ENCODE measurements around the gene CS. TPM values are rescaled to one million over a fixed set of nuclear protein-coding genes. Genes with fewer than 3 reads are reported as not detected.
"Not testable (repeated sequence)": the region's sequence is repeated elsewhere in the genome, so short reads cannot be mapped to it uniquely, and the experiment has no call there.

The CS gene
- total RNA-seq, 2 donors from 2014 or later: 230 to 363 TPM

- Mint-ChIP-seq H3K36me3 (ENCODE audit: low read depth) (peaks cover 15% of the 10 kb centered on the region), H3K9me3 (no peaks in the 10 kb centered on the region), H3K4me1 (peaks cover 17% of the 10 kb centered on the region), H3K27ac (peak overlapping the region; percentile 99), H3K27me3 (no peaks in the 10 kb centered on the region), H3K4me3 (peak overlapping the region; percentile 94)
- peak; percentile 34 for ATAC-seq (replicated peaks)
Observed at GRCh38 chr12:56333197-56333678, 33.1 kb upstream of the CS start.

GRCh38 chr12:56332512-56333196, 32.5 kb upstream of the CS start:
- H3K36me3 Mint-ChIP-seq (ENCODE audit: low read depth): peaks cover 16% of the 10 kb centered on the region
- peaks cover 17% of the 10 kb centered on the region for H3K4me1 Mint-ChIP-seq
- ATAC-seq (replicated peaks): no peak
- no peaks in the 10 kb centered on the region for H3K9me3 Mint-ChIP-seq
- no peaks in the 10 kb centered on the region for H3K27me3 Mint-ChIP-seq
- peak overlapping the region; percentile 99 for H3K27ac Mint-ChIP-seq
- peak overlapping the region; percentile 94 for H3K4me3 Mint-ChIP-seq

DNA sequence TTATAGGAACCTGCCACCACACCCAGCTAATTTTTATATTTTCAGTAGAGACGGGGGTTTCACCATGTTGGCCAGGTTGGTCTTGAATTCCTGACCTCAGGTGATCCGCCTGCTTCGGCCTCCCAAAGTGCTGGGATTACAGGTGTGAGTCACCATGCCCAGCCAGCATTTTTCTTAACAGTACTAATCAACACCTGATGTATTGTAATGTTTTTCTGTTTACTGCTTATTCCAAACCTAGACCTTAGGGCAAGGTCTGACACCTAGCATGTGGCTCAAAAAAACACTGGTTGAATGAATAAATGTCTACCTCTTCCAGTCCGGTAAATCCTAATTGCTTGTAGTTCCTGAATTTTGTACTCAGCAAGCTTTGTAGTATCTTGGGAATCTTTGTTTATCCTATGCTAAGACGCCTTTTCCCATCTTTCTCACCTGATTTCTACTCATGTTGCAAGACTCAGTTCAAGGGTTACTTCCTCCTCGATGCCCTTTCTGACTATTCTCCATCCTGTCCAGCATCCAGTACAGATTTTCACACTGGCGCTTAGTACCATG, 30.9 kb upstream of the CS start:
- no peak overlapping the region for H3K27ac Mint-ChIP-seq
- no peaks in the 10 kb centered on the region for H3K27me3 Mint-ChIP-seq
- ATAC-seq (replicated peaks): no peak
- peaks cover 32% of the 10 kb centered on the region for H3K36me3 Mint-ChIP-seq (ENCODE audit: low read depth)
- no peaks in the 10 kb centered on the region for H3K9me3 Mint-ChIP-seq
- peaks cover 10% of the 10 kb centered on the region for H3K4me1 Mint-ChIP-seq
- no peak overlapping the region for H3K4me3 Mint-ChIP-seq

GRCh38 chr12:56326533-56326932, 26.4 kb upstream of the CS start:
- Mint-ChIP-seq H3K27me3 (no peaks in the 10 kb centered on the region), H3K36me3 (ENCODE audit: low read depth) (peaks cover 49% of the 10 kb centered on the region), H3K27ac (peak overlapping the region; percentile 24), H3K9me3 (no peaks in the 10 kb centered on the region), H3K4me3 (no peak overlapping the region), H3K4me1 (peaks cover 11% of the 10 kb centered on the region)
- ATAC-seq (replicated peaks): no peak

GRCh38 chr12:56326126-56326525, 26.0 kb upstream of the CS start:
- H3K4me3 Mint-ChIP-seq: no peak overlapping the region
- no peaks in the 10 kb centered on the region for H3K9me3 Mint-ChIP-seq
- peaks cover 7% of the 10 kb centered on the region for H3K4me1 Mint-ChIP-seq
- peak overlapping the region; percentile 24 for H3K27ac Mint-ChIP-seq
- no peak for ATAC-seq (replicated peaks)
- H3K36me3 Mint-ChIP-seq (ENCODE audit: low read depth): peaks cover 49% of the 10 kb centered on the region
- no peaks in the 10 kb centered on the region for H3K27me3 Mint-ChIP-seq

DNA sequence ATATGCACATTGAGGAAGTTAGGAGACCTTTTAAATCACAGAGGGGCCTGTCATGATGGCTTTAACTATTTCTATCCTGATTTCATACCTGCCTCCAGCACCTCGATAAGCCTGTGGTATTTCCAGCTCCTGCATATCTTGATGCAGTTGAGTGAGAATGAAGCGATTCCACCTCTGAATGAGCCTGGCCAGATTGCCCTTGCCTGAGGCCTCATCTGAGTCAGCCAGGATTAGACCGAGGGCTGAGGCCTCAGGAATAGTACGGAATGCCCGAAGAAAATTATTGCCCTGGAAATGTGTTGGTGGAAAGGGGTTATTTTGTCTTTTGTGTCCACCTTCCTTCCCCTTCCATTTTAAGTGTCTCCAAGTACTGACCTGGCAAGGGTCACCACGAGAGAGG, 24.1 kb upstream of the CS start:
- H3K4me1 Mint-ChIP-seq: peaks cover 6% of the 10 kb centered on the region
- no peak for ATAC-seq (replicated peaks)
- H3K4me3 Mint-ChIP-seq: no peak overlapping the region
- peak overlapping the region; percentile 33 for H3K27ac Mint-ChIP-seq
- peaks cover 54% of the 10 kb centered on the region for H3K36me3 Mint-ChIP-seq (ENCODE audit: low read depth)
- H3K9me3 Mint-ChIP-seq: no peaks in the 10 kb centered on the region
- H3K27me3 Mint-ChIP-seq: no peaks in the 10 kb centered on the region

- not testable (repeated sequence) for H3K9me3 Mint-ChIP-seq; H3K27ac Mint-ChIP-seq; H3K4me1 Mint-ChIP-seq; H3K27me3 Mint-ChIP-seq; H3K4me3 Mint-ChIP-seq; ATAC-seq (replicated peaks)
- H3K36me3 Mint-ChIP-seq (ENCODE audit: low read depth): peaks cover 43% of the 10 kb centered on the region
Observed at GRCh38 chr12:56321610-56322009, 21.5 kb upstream of the CS start.

DNA sequence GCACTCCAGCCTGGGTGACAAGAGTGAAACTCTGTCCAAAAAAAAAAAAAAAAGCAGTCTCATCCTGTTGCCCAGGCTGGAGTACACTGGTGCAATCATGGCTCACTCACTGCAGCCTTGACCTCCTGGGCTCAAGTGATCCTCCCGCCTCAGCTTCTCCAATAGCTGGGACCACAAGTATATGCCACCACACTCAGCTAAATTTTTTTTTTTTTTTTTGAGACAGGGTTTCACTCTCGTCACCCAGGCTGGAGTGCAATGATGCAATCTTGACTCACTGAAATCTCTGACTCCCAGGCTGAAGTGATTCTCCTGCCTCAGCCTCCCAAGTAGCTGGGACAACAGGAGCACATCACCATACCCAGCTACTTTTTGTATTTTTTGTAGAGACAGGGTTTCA, 20.9 kb upstream of the CS start:
- no peaks in the 10 kb centered on the region for H3K9me3 Mint-ChIP-seq

DNA sequence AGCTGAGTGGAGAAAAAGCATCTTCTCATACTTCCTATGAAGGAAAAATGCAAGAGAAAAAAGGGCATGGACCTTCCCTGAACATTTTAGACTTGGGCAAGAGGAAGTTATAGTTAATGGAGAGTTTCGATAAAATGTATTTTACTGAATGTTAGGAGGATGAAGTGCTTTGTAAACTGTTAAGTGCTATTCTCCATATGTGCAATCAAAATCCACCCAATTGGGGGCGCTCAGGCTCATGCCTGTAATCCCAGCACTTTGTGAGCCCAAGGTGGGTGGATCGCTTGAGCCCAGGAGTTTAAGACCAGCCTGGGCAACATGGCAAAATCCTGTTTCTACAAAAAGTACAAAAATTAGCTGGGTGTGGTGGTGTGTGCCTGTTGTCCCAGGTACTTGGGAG, 17.5 kb upstream of the CS start:
- no peak for ATAC-seq (replicated peaks)
- H3K27me3 Mint-ChIP-seq: no peaks in the 10 kb centered on the region
- H3K4me3 Mint-ChIP-seq: no peak overlapping the region
- no peaks in the 10 kb centered on the region for H3K4me1 Mint-ChIP-seq
- H3K36me3 Mint-ChIP-seq (ENCODE audit: low read depth): peaks cover 36% of the 10 kb centered on the region
- no peaks in the 10 kb centered on the region for H3K9me3 Mint-ChIP-seq
- peak overlapping the region; percentile 32 for H3K27ac Mint-ChIP-seq

More for the DNA sequence above, 20.9 kb upstream of the CS start:
- ATAC-seq (replicated peaks): peak; percentile 69
- H3K4me3 Mint-ChIP-seq: no peak overlapping the region
- H3K36me3 Mint-ChIP-seq (ENCODE audit: low read depth): peaks cover 38% of the 10 kb centered on the region
- H3K27ac Mint-ChIP-seq: no peak overlapping the region
- H3K4me1 Mint-ChIP-seq: peaks cover 6% of the 10 kb centered on the region
- no peaks in the 10 kb centered on the region for H3K27me3 Mint-ChIP-seq

GRCh38 chr12:56315622-56316473, 15.7 kb upstream of the CS start, which contains the start of gene CNPY2:
Gene CNPY2, minus strand, starts transcription at chr12:56315988. Its CDS starts 771 bp downstream, at chr12:56315217.
- Mint-ChIP-seq H3K27ac (peak within 1 kb of the TSS; percentile 99), H3K4me1 (no peaks in the 10 kb centered on the region), H3K4me3 (peak within 1 kb of the TSS; percentile 98), H3K9me3 (no peaks in the 10 kb centered on the region), H3K27me3 (no peaks in the 10 kb centered on the region), H3K36me3 (ENCODE audit: low read depth) (peaks cover 52% of the 10 kb centered on the region)
- ATAC-seq (replicated peaks): peak; percentile 88

DNA sequence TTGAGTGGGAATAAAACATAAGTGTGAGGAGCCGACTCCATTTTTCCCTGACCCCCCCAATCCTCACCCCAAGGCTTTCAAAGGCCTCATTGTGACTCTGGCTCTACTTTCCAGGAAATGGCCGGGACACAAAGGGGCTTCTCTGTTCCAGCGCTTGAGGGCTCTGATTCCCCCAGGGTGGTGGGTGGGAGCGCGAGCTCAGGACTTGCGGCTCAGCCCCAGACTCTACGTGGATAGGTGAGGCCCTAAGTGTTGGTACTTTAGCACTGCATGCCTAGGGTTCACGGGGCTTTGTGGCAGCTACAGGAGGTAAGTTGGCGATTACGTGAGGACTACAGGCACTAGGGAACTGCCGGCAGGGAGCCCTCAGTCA, 15.1 kb upstream of the CS start:
- Mint-ChIP-seq H3K27me3 (no peaks in the 10 kb centered on the region), H3K4me3 (peak overlapping the region; percentile 98), H3K9me3 (no peaks in the 10 kb centered on the region), H3K4me1 (no peaks in the 10 kb centered on the region), H3K27ac (peak overlapping the region; percentile 99), H3K36me3 (ENCODE audit: low read depth) (peaks cover 58% of the 10 kb centered on the region)
- ATAC-seq (replicated peaks): peak; percentile 4

- Mint-ChIP-seq H3K36me3 (ENCODE audit: low read depth) (peaks cover 88% of the 10 kb centered on the region), H3K27me3 (no peaks in the 10 kb centered on the region), H3K9me3 (no peaks in the 10 kb centered on the region), H3K27ac (no peak overlapping the region), H3K4me1 (no peaks in the 10 kb centered on the region), H3K4me3 (no peak overlapping the region)
- no peak for ATAC-seq (replicated peaks)
Observed at GRCh38 chr12:56311003-56311402, 10.9 kb upstream of the CS start.

- Mint-ChIP-seq H3K36me3 (ENCODE audit: low read depth) (peaks cover 84% of the 10 kb centered on the region), H3K4me3 (no peak overlapping the region), H3K4me1 (no peaks in the 10 kb centered on the region), H3K27me3 (no peaks in the 10 kb centered on the region), H3K27ac (no peak overlapping the region), H3K9me3 (no peaks in the 10 kb centered on the region)
- ATAC-seq (replicated peaks): no peak
Observed at GRCh38 chr12:56308714-56309113, 8.6 kb upstream of the CS start.

DNA sequence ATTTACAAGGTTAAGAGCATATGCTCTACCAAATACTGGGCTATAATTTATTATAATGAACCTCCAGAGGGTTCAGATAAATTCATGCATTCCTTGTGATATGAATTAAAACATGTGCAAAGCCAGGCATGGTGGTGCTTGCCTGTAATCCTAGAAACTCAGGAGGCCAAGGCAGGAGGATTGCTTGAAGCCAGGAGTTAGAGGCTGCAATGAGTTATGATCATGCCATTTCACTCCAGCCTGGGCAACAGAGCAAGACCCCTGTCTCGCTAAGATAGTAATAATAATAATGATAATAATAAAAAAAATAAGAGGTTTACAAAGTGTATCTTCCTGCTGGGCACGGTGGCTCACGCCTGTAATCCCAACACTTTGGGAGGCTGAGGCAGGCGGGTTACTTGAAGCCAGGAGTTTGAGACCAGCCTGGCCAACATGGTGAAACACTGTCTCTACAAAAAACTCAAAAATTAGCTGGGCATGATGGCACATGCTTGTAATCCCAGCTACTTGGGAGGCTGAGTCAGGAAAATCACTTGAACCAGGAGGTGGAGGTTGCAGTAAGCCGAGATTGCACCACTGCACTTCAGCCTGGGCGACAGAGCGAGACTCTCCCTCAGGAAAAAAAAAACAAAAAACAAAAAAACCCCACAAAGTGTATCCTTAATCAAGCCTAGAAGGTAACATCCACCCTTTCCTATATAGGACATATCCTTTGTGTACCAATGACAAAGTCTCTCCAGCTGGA, 7.3 kb upstream of the CS start:
- Mint-ChIP-seq H3K4me1 (no peaks in the 10 kb centered on the region), H3K4me3 (no peak overlapping the region), H3K27ac (no peak overlapping the region), H3K9me3 (no peaks in the 10 kb centered on the region), H3K27me3 (no peaks in the 10 kb centered on the region), H3K36me3 (ENCODE audit: low read depth) (peaks cover 71% of the 10 kb centered on the region)
- ATAC-seq (replicated peaks): no peak

All from activated T-helper 17 cell treated with anti-CD3 and anti-CD28 coated beads, Interleukin-2, amount 50 U/mL, for 72 hours (primary cell).